ENCODE measurements around the gene SAMD13. TPM values are rescaled to one million over a fixed set of nuclear protein-coding genes. Genes with fewer than 3 reads are reported as not detected.

Gene SAMD13
- total RNA-seq, 1 experiment from 2014 or later, result 2.2 TPM

GRCh38 chr1:84367219-84367618 lies 65.7 kb downstream of the SAMD13 start:
- ATAC-seq, result no peak
- Histone ChIP-seq H3K27me3 (ENCODE audit: control insufficient read depth, insufficient read depth, low read length) (no peaks in the 10 kb centered on the region), H3K36me3 (ENCODE audit: control insufficient read depth, insufficient read depth, low read length) (no peaks in the 10 kb centered on the region), H3K4me1 (ENCODE audit: control insufficient read depth, insufficient read depth, low read length) (peaks cover 17% of the 10 kb centered on the region), H3K27ac (ENCODE audit: low read length) (no peak overlapping the region), H3K9me3 (ENCODE audit: control insufficient read depth, insufficient read depth, low read depth, low read length) (peaks cover 7% of the 10 kb centered on the region; the same call in 1 of the 2 replicates), H3K4me3 (ENCODE audit: low read depth in 2 of 2, low read length in 2 of 2) (no peak overlapping the region)
- ChIA-PET CTCF (no interaction called here), POLR2A (interaction anchor here (0.7 kb wide), 1 partner anchor 204 kb away, joined by 8 read pairs; no protein-coding TSS in a partner anchor)
- intact Hi-C loops (cut with micrococcal nuclease; ENCODE audit: unreplicated experiment), result no loop called here
- no TSS peak for BruUV-seq (replicated peaks)
- in situ Hi-C loops (cut with HindIII; ENCODE audit: low pct_unique_long_range_greater_than_20kb, low sequenced_read_pairs), result no loop called here
- no peak for DNase-seq (ENCODE audit: low read depth, low spot score)
- TF ChIP-seq CTCF (IDR thresholded peaks at IDR 0.05), result no peak
- TF ChIP-seq SIN3A (IDR thresholded peaks at IDR 0.05; ENCODE audit: borderline replicate concordance, insufficient read depth, low read depth, low read length), result no peak
- TF ChIP-seq TCF7L2 (IDR thresholded peaks at IDR 0.05; ENCODE audit: low read depth, low read length), result no peak
- TF ChIP-seq REST (IDR thresholded peaks at IDR 0.05; ENCODE audit: insufficient read depth in 1 of 2, low read depth in 2 of 2, low read length in 1 of 2), result no peak
- TF ChIP-seq POLR2AphosphoS5 (IDR thresholded peaks at IDR 0.05; ENCODE audit: low read depth, low read length), result no peak

- no peaks in the 10 kb centered on the region for H3K27me3 ChIP-seq (ENCODE audit: control insufficient read depth, insufficient read depth, low read length)
- in situ Hi-C loops (cut with HindIII; ENCODE audit: low pct_unique_long_range_greater_than_20kb, low sequenced_read_pairs) (no loop called here), intact Hi-C loops (cut with micrococcal nuclease; ENCODE audit: unreplicated experiment) (no loop called here)
- TF ChIP-seq REST (IDR thresholded peaks at IDR 0.05; ENCODE audit: insufficient read depth in 1 of 2, low read depth in 2 of 2, low read length in 1 of 2) (no peak), TCF7L2 (IDR thresholded peaks at IDR 0.05; ENCODE audit: low read depth, low read length) (no peak), SIN3A (IDR thresholded peaks at IDR 0.05; ENCODE audit: borderline replicate concordance, insufficient read depth, low read depth, low read length) (no peak), POLR2AphosphoS5 (IDR thresholded peaks at IDR 0.05; ENCODE audit: low read depth, low read length) (no peak), CTCF (IDR thresholded peaks at IDR 0.05) (no peak)
- ATAC-seq (no peak), DNase-seq (ENCODE audit: low read depth, low spot score) (no peak)
- no peak overlapping the region for H3K27ac ChIP-seq (ENCODE audit: low read length)
- peaks cover 7% of the 10 kb centered on the region; the same call in 1 of the 2 replicates for H3K9me3 ChIP-seq (ENCODE audit: control insufficient read depth, insufficient read depth, low read depth, low read length)
- H3K4me1 ChIP-seq (ENCODE audit: control insufficient read depth, insufficient read depth, low read length), result peaks cover 11% of the 10 kb centered on the region
- H3K4me3 ChIP-seq (ENCODE audit: low read depth in 2 of 2, low read length in 2 of 2), result no peak overlapping the region
- no peaks in the 10 kb centered on the region for H3K36me3 ChIP-seq (ENCODE audit: control insufficient read depth, insufficient read depth, low read length)
- no TSS peak for BruUV-seq (replicated peaks)
- CTCF ChIA-PET, result no interaction called here
- POLR2A ChIA-PET, result no interaction called here
Observed at GRCh38 chr1:84368441-84368840, 66.9 kb downstream of the SAMD13 start.

Measured in Panc1 (cell line).